ENCODE data around the gene ATAD3B.

The ATAD3B gene

DNA sequence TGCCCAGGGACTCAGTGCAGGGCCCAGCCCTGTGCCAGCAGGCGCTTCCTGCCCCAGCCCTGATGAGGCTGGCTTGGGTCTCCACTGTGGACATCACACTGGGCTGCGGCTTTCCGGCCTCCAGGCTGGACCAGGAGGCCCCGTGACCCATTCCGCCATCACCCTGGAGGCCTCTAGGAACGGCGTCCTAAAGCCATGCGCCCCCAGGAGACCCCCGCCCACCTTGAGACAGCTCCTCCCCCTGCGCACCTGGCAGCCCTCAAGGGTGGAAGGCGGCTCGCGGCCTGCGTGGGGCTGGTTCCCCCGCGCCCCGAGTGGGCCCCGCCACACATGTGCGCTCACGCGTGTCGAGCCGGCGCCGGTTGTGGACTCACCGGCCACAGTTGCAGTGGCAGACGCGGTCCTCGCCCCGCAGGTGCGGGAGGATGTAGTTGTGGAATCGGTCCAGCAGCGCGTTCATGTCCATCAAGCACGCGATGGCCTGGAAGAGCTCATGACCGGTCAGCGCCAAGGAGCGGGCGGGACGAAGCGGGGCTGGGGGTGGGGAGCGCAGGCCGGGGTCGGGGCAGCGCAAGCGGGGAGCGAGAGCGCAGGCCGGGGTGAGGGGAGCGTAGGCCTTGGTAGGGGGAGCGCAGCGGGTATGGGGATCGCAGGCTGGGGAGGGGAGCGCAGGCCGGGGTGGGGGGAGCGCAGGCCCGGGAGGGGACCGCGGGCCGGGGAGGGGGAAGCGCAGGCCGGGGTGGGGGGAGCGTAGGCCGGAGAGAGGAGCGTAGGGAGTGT lies 67.9 kb downstream of the ATAD3B start:
- TF ChIP-seq, protein P1, sequence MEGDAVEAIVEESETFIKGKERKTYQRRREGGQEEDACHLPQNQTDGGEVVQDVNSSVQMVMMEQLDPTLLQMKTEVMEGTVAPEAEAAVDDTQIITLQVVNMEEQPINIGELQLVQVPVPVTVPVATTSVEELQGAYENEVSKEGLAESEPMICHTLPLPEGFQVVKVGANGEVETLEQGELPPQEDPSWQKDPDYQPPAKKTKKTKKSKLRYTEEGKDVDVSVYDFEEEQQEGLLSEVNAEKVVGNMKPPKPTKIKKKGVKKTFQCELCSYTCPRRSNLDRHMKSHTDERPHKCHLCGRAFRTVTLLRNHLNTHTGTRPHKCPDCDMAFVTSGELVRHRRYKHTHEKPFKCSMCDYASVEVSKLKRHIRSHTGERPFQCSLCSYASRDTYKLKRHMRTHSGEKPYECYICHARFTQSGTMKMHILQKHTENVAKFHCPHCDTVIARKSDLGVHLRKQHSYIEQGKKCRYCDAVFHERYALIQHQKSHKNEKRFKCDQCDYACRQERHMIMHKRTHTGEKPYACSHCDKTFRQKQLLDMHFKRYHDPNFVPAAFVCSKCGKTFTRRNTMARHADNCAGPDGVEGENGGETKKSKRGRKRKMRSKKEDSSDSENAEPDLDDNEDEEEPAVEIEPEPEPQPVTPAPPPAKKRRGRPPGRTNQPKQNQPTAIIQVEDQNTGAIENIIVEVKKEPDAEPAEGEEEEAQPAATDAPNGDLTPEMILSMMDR (IDR thresholded peaks at IDR 0.05; ENCODE audit: low read depth, low read length, missing control alignments) = no peak
- DNase-seq (ENCODE audit: low read depth) = no peak
- H3K4me3 ChIP-seq (ENCODE audit: low read depth, low read length) = no peak overlapping the region

DNA sequence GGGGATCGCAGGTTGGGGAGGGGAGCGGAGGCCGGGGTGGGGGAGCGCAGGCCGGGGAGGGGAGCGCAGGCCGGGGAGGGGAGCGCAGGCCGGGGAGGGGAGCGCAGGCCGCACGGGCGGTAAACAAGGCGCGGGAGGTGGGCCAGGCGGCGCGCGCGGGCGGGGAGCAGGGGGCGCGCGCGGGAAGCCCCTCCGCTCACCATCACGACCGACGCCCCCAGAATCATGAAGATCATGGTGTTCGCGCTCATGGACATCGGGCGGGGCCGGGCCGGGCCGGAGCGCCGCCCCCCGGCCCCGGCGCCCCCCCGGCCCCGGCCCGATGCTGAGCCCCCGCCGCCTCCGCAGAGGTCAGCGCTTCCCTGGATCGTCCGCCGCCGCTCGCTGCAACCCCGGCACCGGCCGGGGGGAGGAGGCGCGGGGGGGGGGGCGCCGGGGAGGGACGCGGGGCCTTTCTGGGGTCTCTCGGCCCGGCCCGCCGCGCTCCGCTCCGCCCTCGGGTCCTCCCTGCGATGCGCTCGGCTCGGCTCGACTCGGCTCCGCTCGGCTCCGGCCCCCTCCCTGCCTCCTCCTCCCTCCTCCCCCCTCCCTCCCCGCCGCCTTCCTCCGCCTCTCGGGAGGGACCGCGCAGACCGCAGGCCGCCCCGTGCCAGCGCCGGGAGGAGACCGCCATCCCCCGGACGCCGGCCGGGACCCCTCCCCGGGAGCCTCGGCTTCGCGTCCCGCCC lies 68.7 kb downstream of the ATAD3B start, which contains the start of gene TMEM240:
TMEM240 (minus strand) TSS at position 535 of the 728 bp plus-strand sequence; CDS start at position 257, 278 bp downstream.
- no peak within 1 kb of the TSS for H3K4me3 ChIP-seq (ENCODE audit: low read depth, low read length)
- TF ChIP-seq, protein P1 (IDR thresholded peaks at IDR 0.05; ENCODE audit: low read depth, low read length, missing control alignments) = no peak
- no peak for DNase-seq (ENCODE audit: low read depth)

DNA sequence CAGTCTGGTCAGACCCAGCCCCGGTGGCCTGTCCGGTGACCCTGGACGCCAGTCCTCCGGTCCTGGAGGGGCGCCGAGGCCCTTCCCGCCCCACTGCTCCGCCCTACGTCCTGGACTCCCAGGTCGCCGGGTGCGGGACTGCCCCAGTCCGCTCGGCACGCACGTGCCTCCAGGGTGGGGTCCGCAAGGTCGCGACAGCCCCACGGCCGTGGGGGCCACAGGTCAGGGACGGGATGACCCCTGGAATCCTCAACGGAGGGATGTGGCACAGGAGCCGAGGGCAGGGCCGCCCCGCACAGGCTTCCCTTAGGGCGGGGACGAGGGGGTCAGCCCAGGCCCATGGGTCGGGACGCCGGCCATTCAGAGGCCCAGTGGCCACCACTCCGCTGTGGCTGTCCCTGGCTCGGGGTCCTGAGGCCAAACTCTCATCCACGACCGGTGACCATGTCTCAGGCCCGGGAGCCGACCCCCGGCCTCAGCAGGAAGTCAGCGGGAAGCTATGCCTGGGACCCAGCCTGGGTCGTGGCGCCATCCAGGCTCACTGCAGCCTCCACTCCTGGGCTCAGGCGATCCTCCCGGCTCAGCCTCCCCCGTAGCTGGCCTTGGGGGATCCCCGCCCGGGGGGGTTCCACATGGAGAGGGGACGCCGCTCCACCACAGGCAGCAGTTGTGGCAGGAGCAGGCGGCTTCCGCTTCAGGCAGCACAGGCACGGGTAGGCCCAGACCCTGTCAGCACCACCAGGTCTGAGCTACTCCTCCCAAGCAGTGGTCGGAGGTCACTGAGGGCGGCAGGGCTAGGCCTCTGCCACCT lies 69.5 kb downstream of the ATAD3B start:
- TF ChIP-seq, protein P1 (IDR thresholded peaks at IDR 0.05; ENCODE audit: low read depth, low read length, missing control alignments) = no peak
- no peak overlapping the region for H3K4me3 ChIP-seq (ENCODE audit: low read depth, low read length)
- DNase-seq (ENCODE audit: low read depth) = no peak

DNA sequence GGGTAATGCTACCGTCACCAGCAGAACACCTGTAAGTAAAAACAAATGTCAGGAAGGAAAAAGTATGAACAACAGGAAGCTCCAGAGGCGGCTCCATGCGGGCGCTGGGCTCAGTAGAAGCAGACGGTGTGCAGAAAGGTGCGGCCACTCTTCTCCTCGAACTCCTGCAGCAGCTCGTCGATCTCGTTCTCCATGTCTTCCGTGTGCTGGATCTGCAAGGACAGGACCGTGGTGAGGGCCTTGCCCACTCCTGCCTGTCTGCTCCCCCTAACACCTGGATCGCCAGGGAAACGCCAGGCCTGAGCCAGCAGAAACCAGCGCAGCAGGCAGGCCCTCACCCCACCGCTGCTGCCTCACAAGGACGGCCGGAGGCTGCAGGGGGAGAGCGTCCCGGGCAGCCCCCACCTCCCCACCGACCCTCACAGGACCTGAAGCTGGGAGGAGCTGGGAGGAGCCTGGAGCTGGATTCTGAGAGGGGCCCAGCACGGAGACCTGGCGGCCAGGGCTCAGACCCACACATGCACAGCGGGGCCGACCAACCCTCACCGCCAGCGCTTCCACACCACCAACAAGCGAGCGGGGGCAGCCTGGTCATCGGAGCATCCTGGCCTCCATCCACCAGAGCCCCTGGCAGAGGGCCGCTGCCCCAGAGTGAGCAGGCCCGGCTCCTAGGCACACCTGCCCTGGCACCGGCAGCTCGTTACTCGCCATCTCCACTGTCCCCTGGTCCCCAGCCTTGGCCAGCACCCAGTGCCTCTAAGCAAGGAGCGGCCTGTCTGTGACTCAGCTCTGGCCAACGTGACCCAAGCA lies 70.6 kb downstream of the ATAD3B start:
- no peak for DNase-seq (ENCODE audit: low read depth)
- H3K4me3 ChIP-seq (ENCODE audit: low read depth, low read length) = no peak overlapping the region
- TF ChIP-seq, protein P1 (IDR thresholded peaks at IDR 0.05; ENCODE audit: low read depth, low read length, missing control alignments) = no peak

DNA sequence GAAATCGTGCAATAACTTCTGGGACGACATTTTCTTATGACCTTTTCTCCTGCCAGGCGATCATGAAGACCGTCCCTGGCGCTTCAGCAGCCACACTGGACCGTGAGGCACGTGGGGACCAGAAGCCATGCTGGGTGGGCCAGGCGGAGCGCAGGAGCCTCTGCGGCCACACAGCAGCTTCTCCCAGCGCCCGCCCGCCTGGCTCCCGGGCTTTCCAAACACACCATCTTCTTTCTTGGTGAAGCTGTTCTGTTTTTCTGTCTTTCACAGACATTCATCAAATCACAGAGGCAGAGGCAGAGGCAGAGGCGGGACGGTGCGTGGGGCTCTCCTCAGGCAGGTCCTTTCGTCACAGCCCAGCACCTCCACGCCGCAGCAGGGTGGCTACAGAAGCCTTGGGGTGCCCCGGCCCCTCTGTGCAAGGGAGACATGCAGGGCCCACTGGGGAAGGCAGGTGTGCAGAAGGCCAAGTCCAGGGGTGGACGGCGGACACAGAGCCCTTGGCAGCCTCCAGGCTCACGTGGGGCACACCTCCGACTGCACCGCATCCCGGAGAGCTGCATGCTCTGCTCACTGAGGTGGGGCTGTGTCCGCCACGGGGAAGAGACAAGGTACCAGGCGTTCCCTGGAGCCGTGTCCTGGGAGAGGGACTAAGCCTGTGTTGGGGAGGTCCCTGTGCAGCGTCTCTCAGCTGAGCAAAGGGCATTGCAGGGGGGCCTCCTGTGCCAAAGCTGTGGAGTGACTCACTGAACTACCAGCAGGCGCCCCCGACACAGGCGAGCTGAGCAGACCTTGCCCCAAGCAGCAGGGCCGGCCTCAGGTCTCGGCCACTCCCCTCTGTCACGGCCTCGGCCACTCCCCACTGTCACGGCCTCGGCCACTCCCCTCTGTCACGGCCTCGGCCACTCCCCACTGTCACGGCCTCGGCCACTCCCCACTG lies 71.5 kb downstream of the ATAD3B start:
- DNase-seq (ENCODE audit: low read depth) = no peak
- TF ChIP-seq, protein P1 (IDR thresholded peaks at IDR 0.05; ENCODE audit: low read depth, low read length, missing control alignments) = no peak
- no peak overlapping the region for H3K4me3 ChIP-seq (ENCODE audit: low read depth, low read length)
